ENCODE results near the gene PPP2R5C.

The PPP2R5C gene

GRCh38 chr14:101947904-101948665 lies 186.6 kb downstream of the PPP2R5C start:
- in situ Hi-C loops (cut with HindIII; ENCODE audit: low sequenced_read_pairs) = no loop called here
- TF ChIP-seq CTCF (IDR thresholded peaks at IDR 0.05; ENCODE audit: low read depth, low read length) = no peak

DNA sequence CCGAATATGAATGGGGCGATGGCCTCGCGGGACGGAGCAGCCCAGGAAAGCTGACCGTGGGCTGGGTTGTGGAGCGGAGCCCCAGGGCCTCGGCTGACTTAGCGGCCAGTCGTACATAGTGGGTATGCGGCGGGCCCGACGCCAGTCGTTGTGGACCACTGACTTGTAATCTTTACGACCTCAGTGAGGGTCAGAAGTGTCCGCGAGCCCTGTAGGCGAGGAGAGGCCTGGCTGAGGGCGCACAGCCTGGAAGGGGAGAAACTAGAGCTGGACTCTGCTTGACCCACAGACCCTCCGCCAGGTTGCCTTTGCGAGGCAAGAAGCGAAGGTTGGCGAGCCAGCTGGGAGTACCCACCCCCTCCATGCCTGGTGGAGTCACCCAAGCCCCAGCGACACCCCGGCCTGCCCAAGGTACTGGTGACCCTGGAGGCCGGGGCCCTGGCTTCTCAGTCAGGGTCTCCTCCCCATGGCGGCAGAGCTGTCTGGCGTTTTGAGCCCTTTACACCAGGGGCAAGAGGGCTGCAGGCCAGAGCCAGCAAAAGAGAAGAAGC lies 187.2 kb downstream of the PPP2R5C start:
- no peak for DNase-seq (ENCODE audit: low read depth, low spot score)
- no peak for TF ChIP-seq CTCF (IDR thresholded peaks at IDR 0.05; ENCODE audit: low read depth, low read length)
- peak overlapping the region; percentile 77 for H3K4me3 ChIP-seq (ENCODE audit: low read depth, low read length)
- in situ Hi-C loops (cut with HindIII; ENCODE audit: low sequenced_read_pairs) = no loop called here

More at GRCh38 chr14:101947904-101948665, 186.6 kb downstream of the PPP2R5C start:
- peak; percentile 100 for DNase-seq (ENCODE audit: low read depth, low spot score)
- peak overlapping the region; percentile 83 for H3K4me3 ChIP-seq (ENCODE audit: low read depth, low read length)

GRCh38 chr14:101950100-101950499 lies 188.6 kb downstream of the PPP2R5C start:
- in situ Hi-C loops (cut with HindIII; ENCODE audit: low sequenced_read_pairs) = no loop called here
- H3K4me3 ChIP-seq (ENCODE audit: low read depth, low read length) = no peak overlapping the region
- no peak for TF ChIP-seq CTCF (IDR thresholded peaks at IDR 0.05; ENCODE audit: low read depth, low read length)
- no peak for DNase-seq (ENCODE audit: low read depth, low spot score)

GRCh38 chr14:101950516-101951215 lies 189.2 kb downstream of the PPP2R5C start:
- TF ChIP-seq CTCF (IDR thresholded peaks at IDR 0.05; ENCODE audit: low read depth, low read length) = no peak
- no peak overlapping the region for H3K4me3 ChIP-seq (ENCODE audit: low read depth, low read length)
- no peak for DNase-seq (ENCODE audit: low read depth, low spot score)
- in situ Hi-C loops (cut with HindIII; ENCODE audit: low sequenced_read_pairs) = no loop called here

DNA sequence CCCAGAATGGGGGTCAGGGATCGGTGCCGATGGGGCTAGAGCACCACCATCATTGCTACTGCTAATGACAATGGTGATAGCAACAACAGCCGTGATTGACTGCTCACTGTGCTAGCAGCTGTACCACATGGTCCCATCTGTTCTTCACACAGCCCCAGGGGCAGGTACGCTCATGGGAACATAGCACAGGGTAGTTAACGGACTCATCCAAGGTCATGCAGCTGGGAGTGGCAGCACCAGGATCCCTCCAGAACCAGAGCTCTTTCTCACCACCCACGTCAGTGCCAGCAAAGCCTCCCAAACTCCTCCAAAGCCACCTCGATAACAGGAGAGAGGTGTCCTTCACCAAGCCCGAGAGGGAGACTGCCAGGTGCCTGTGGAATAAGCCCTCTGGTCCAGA lies 191.6 kb downstream of the PPP2R5C start:
- no peak overlapping the region for H3K4me3 ChIP-seq (ENCODE audit: low read depth, low read length)
- in situ Hi-C loops (cut with HindIII; ENCODE audit: low sequenced_read_pairs) = no loop called here
- DNase-seq (ENCODE audit: low read depth, low spot score) = no peak
- no peak for TF ChIP-seq CTCF (IDR thresholded peaks at IDR 0.05; ENCODE audit: low read depth, low read length)

GRCh38 chr14:101954501-101954900 lies 193.0 kb downstream of the PPP2R5C start:
- no peak for TF ChIP-seq CTCF (IDR thresholded peaks at IDR 0.05; ENCODE audit: low read depth, low read length)
- DNase-seq (ENCODE audit: low read depth, low spot score) = no peak
- in situ Hi-C loops (cut with HindIII; ENCODE audit: low sequenced_read_pairs) = no loop called here
- no peak overlapping the region for H3K4me3 ChIP-seq (ENCODE audit: low read depth, low read length)
